Measurements from ENCODE around the gene EAPP. TPM values are rescaled to one million over a fixed set of nuclear protein-coding genes. Genes with fewer than 3 reads are reported as not detected.

The EAPP gene
- total and polyA plus RNA-seq, 10 of the 15 experiments (the other 5 are each of a cell fraction or from before 2014, with no cell fraction given) = 23.5 to 94.6 (median 44.7) TPM

DNA sequence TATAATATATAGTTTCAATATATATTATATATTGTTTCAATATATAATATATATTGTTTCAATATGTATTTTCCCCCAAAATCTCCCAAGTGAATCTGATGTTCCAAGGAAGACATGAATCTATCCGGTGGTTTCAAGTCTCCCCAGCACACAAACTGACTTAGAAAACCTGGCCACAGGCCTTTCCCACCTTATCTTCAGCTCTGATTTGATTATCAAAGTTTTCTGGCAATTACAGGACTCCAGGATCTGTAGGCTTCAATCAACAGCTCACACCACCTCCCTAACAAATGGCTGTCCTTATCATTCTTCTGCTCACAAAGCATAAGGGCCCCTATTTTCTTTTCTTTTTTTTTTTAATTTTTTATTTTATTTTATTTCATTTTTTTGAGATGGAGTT is 54.8 kb downstream of the EAPP start:
- CTCF ChIA-PET = no interaction called here
- TF ChIP-seq MAX (IDR thresholded peaks at IDR 0.05; ENCODE audit: low read depth, low read length) (no peak), NRF1 (conservative IDR thresholded peaks at IDR 0.05; ENCODE audit: low read depth, low read length) (no peak), RCOR1 (conservative IDR thresholded peaks at IDR 0.05; ENCODE audit: low read depth, low read length) (no peak), BRCA1 (IDR thresholded peaks at IDR 0.05; ENCODE audit: low read depth, low read length) (no peak), RAD51 (IDR thresholded peaks at IDR 0.05) (no peak), ZSCAN29 (IDR thresholded peaks at IDR 0.05) (no peak), HCFC1 (IDR thresholded peaks at IDR 0.05; ENCODE audit: low read length) (no peak), SMAD1 (IDR thresholded peaks at IDR 0.05; ENCODE audit: low read depth, partially characterized antibody) (no peak), MTA2 (IDR thresholded peaks at IDR 0.05; ENCODE audit: low read depth) (no peak), ATF2 (IDR thresholded peaks at IDR 0.05; ENCODE audit: low read length) (no peak), POU2F2 (IDR thresholded peaks at IDR 0.05; ENCODE audit: borderline replicate concordance, low read depth, low read length) (no peak)
- H4K20me1 ChIP-seq (ENCODE audit: control insufficient read depth, insufficient read depth) = no peaks in the 10 kb centered on the region
- no peak for FAIRE-seq
- DNase-seq (ENCODE audit: low read depth, low spot score) = no peak
- no peaks in the 10 kb centered on the region for H3K79me2 ChIP-seq (ENCODE audit: control insufficient read depth, insufficient read depth, low read length)
- no peak overlapping the region for H2AFZ ChIP-seq (ENCODE audit: control insufficient read depth, low read depth, low read length)
- WGBS (ENCODE audit: insufficient coverage, insufficient replicate concordance, low lambda C conversion rate, missing lambda C conversion rate) = 22% methylated on average over 1 of the region's 1 CpG
- no peak overlapping the region for H3K27ac ChIP-seq (ENCODE audit: control insufficient read depth, insufficient read depth)
- no peak for ATAC-seq
- H3K4me1 ChIP-seq (ENCODE audit: control insufficient read depth, insufficient read depth, low read length) = no peaks in the 10 kb centered on the region
- no peaks in the 10 kb centered on the region for H3K27me3 ChIP-seq (replicated peaks in 1 of 2; ENCODE audit: control insufficient read depth in 2 of 2, insufficient read depth in 2 of 2, low read length in 1 of 2)
- no peak overlapping the region for H3K4me3 ChIP-seq
- BruUV-seq (replicated peaks) = no TSS peak
- H3K9me3 ChIP-seq (replicated peaks; ENCODE audit: control insufficient read depth, insufficient read depth, low read length) = no peaks in the 10 kb centered on the region
- POLR2A ChIA-PET = no interaction called here
- SMC1A ChIA-PET (ENCODE audit: uncharacterized antibody, unreplicated experiment) = interaction anchor here (0.7 kb wide), 1 partner anchor 108 kb away, joined by 3 read pairs; no protein-coding TSS in a partner anchor
- in situ Hi-C loops (cut with MboI) = no loop called here
- no peaks in the 10 kb centered on the region for H3K36me3 ChIP-seq (ENCODE audit: control insufficient read depth in 2 of 2, insufficient read depth in 2 of 2, low read length in 1 of 2)
- intact Hi-C loops (cut with micrococcal nuclease; ENCODE audit: unreplicated experiment) = no loop called here
- no peak overlapping the region for H3K4me2 ChIP-seq (ENCODE audit: control insufficient read depth, insufficient read depth)
- RAD21 ChIA-PET (ENCODE audit: unreplicated experiment) = interaction anchor here (1.5 kb wide), 1 partner anchor 153 kb away, joined by 4 read pairs; no protein-coding TSS in a partner anchor
- no peak overlapping the region for H3K9ac ChIP-seq (ENCODE audit: control insufficient read depth, insufficient read depth, low read length)
